SK-N-SH treated with all-trans-retinoic acid at 6 μM for 48 hours (cell line): ENCODE measurements around the gene HSPG2.

Source experiments
- CREB5 ChIP-seq: fragments of 250-450 bp; sonication (Bioruptor Pico); IDR thresholded peaks from 2 replicates; pipeline ENCODE4 v1.5.1; 2020; ENCODE audit warnings: low read depth, mild to moderate bottlenecking, moderate library complexity
- GLIS3 ChIP-seq: fragments of 250-450 bp; sonication (Bioruptor Pico); IDR thresholded peaks from 2 replicates; pipeline ENCODE4 v1.5.0; 2020; ENCODE audit warnings: mild to moderate bottlenecking, moderate library complexity
- RARB ChIP-seq: fragments of 250-450 bp; sonication (Bioruptor Pico); IDR thresholded peaks from 2 replicates; pipeline ENCODE4 v1.8.0; 2021; ENCODE audit warnings: mild to moderate bottlenecking, moderate library complexity
- SNAI2 ChIP-seq: fragments of 250-450 bp; sonication (Bioruptor Pico); IDR thresholded peaks from 2 replicates; pipeline ENCODE4 v1.5.0; 2020; ENCODE audit warnings: mild to moderate bottlenecking, moderate library complexity

- no peak for TF ChIP-seq GLIS3 (CRISPR knock-in tag)
- no peak for TF ChIP-seq SNAI2 (CRISPR knock-in tag)
- no peak for TF ChIP-seq CREB5 (CRISPR knock-in tag)
- TF ChIP-seq RARB (CRISPR knock-in tag), result no peak
Observed at GRCh38 chr1:21831454-21831970, 105.6 kb downstream of the HSPG2 start.
